ENCODE results near the gene PMFBP1.

Gene PMFBP1

GRCh38 chr16:72179204-72179970 is 7.4 kb upstream of the PMFBP1 start:
- no peak for DNase-seq

GRCh38 chr16:72174726-72175125 is 2.8 kb upstream of the PMFBP1 start:
- DNase-seq, result no peak

GRCh38 chr16:72173997-72174396 is 2.0 kb upstream of the PMFBP1 start:
- no peak for DNase-seq

GRCh38 chr16:72171236-72171635 is 719 bp downstream of the PMFBP1 start:
- no peak for DNase-seq

GRCh38 chr16:72169708-72170107 is 2.2 kb downstream of the PMFBP1 start:
- no peak for DNase-seq

GRCh38 chr16:72168365-72168764 is 3.6 kb downstream of the PMFBP1 start:
- DNase-seq, result no peak

- no peak for DNase-seq
These were observed 4.9 kb downstream of the PMFBP1 start for GRCh38 chr16:72166954-72167561.

- no peak for DNase-seq
These were observed 5.8 kb downstream of the PMFBP1 start for GRCh38 chr16:72166151-72166550.

- DNase-seq, result no peak
These were observed 7.3 kb downstream of the PMFBP1 start for GRCh38 chr16:72164691-72165090.

GRCh38 chr16:72162105-72162692 is 9.8 kb downstream of the PMFBP1 start:
- DNase-seq, result no peak

GRCh38 chr16:72159801-72160200 is 12.2 kb downstream of the PMFBP1 start:
- DNase-seq, result no peak

- DNase-seq, result no peak
These were observed 12.6 kb downstream of the PMFBP1 start for GRCh38 chr16:72159386-72159785.

GRCh38 chr16:72149676-72150464 is 22.1 kb downstream of the PMFBP1 start:
- no peak for DNase-seq

- DNase-seq, result no peak
These were observed 29.5 kb downstream of the PMFBP1 start for GRCh38 chr16:72142476-72142875.

GRCh38 chr16:72139908-72140307 is 32.0 kb downstream of the PMFBP1 start:
- DNase-seq, result no peak

GRCh38 chr16:72138064-72138572 is 33.8 kb downstream of the PMFBP1 start:
- DNase-seq, result no peak

- DNase-seq, result no peak
These were observed 34.4 kb downstream of the PMFBP1 start for GRCh38 chr16:72137380-72138063.

- no peak for DNase-seq
These were observed 37.4 kb downstream of the PMFBP1 start for GRCh38 chr16:72134507-72134906.

GRCh38 chr16:72132726-72133125 is 39.2 kb downstream of the PMFBP1 start:
- no peak for DNase-seq

GRCh38 chr16:72131036-72131435 is 40.9 kb downstream of the PMFBP1 start:
- DNase-seq, result no peak

GRCh38 chr16:72129976-72130656 is 41.8 kb downstream of the PMFBP1 start:
- no peak for DNase-seq

GRCh38 chr16:72128701-72129100 is 43.3 kb downstream of the PMFBP1 start:
- no peak for DNase-seq
